HG02610 (cell line): ENCODE data around the gene MDFIC.
A peak's percentile ranks its signal among the peaks of the same experiment; 100 is the strongest.

ENCODE experiments used
- ATAC-seq: cut with Tn5 transposase; IDR thresholded peaks from one replicate; pipeline ENCODE4 v1.9.1; 2021; ENCODE audit warnings: mild to moderate bottlenecking, moderate library complexity; ENCODE audit not compliant: unreplicated experiment

The MDFIC gene

GRCh38 chr7:114924038-114924712 is 2.3 kb downstream of the MDFIC start:
- ATAC-seq = peak; percentile 13

DNA sequence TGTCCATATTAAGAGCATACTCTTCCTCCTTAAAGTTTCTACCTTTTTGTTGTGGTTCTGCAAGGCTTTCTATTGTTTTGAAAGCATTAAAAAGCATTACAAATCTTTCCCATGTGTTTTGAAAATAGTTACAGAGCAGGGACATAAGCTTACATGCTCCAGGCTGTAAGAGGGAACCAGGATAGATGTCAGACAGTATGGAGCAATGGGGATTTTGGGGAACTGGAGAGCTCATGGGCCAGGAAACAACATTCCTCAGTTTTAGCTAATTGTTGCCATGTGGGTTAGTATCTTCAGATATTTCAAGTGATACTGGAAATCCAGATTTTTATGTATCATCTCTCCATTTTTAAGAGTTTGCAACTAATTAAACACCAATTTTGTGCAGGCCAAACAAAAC is 3.5 kb downstream of the MDFIC start:
- ATAC-seq = no peak

DNA sequence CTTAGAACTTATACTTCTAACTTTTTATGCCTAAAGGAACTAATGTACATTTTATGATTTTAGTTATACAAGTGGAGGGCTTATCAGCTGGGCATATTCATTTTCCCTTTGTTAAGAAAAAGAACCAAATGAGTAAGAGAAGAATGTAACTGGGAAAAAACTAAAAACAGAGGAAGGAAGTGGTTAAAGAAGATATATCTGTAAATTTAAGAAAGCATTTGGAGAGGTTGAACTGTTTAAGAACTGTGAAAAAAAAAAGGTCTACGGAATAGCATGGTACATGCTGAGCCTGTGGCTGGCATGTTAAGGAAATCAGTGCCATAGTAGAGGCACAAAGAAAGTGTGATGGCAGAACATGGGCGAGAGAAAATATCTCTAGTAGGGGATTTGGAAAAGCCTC is 6.2 kb downstream of the MDFIC start:
- ATAC-seq = no peak

DNA sequence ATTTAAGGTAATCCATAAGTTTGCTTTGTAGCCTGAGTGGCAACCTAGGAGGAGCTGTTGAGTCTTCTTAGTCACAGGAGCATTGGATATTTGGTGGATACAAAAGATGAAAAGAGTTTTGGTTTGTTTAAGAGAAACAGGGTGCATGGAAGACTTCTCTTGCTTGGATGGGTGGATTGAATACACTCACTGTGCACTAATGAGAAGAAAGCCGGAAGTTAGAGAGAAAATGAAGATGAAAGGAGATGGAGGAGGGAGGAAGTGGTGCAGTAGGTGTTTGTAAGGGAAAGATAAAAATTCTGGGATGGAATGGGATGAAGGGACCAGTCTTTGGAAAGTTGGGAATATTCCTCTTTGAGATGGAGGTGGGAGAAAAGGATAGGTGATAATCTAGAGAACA is 7.7 kb downstream of the MDFIC start:
- no peak for ATAC-seq

GRCh38 chr7:114930107-114930661 is 8.3 kb downstream of the MDFIC start:
- no peak for ATAC-seq

DNA sequence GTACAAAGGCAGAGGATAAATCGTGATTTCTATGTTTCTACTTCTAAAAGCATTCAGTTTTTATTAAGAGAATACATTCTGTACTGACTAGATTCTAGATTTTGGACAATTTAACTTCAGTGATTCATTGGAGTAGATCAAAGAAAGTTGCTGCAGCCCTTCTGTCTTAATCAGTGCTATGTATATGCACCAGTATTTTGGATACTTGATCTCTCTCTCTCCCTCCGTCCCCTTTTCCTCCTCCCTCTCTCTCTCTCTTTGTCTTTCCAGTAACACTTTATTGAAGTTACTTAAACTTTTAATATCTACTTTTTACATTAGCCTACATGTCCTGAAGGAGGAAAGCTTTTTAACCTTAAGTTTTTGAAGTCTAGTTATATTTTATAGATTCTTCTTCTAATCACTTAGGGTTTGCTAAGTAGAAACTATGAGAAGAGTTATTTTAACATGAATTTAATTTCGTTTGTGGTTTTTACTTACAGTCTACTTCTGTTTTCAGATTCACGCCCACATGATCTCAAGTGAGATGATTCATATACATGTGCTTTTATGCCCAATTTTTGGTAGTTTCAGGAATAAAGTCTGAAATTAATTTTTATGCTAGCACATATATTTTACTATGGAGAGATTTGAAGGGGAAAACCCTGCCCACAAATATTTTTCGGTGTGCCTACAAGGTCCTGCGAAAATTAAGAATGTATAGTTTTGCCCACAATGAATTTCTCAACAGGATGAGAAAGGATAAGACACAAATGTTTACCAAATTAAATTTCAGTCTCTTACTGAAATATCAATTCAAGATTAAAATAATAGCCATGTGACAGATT is 9.1 kb downstream of the MDFIC start:
- ATAC-seq = peak; percentile 51

DNA sequence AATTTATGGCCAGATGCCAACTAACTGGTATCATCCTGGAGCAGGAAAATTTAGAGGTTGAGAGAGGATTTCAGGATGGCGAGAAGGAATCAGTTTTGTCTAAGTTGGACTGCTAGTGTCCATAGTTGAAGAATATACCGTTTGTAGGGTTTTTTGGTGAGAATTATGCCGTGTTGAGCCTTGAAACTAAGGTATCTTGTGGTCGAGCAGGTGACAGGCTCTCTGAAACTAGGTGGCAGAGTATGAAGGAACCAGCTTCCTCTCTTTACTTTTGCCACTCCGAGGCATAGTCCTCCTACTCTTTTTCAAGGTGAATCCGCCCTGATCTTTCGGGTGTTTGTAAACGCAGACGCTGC is 9.7 kb downstream of the MDFIC start:
- peak; percentile 74 for ATAC-seq

GRCh38 chr7:114932991-114933390 is 11.1 kb downstream of the MDFIC start:
- no peak for ATAC-seq

GRCh38 chr7:114933658-114934057 is 11.8 kb downstream of the MDFIC start:
- ATAC-seq = no peak

- no peak for ATAC-seq
Measured at GRCh38 chr7:114934086-114934485, 12.2 kb downstream of the MDFIC start.

DNA sequence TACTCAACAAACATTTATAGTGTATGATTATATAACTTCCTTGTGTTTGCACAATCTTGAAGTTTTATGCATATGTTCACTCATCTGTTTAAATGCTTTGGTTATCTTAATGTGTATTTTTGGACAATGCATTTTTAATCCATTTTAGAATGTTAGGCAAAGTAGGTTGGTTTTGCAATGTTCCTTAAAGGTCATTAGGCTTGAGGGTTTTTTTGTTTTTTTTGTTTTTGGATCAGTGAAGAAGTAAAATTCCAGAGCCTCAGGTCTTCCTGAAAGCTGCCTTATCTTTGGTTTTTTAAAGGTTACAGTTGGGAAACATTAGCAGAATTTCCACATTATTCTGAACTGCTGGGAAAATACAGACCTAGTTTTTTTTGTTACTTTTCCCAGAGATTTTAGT is 12.8 kb downstream of the MDFIC start:
- no peak for ATAC-seq

GRCh38 chr7:114936471-114936870 is 14.6 kb downstream of the MDFIC start:
- ATAC-seq = no peak

DNA sequence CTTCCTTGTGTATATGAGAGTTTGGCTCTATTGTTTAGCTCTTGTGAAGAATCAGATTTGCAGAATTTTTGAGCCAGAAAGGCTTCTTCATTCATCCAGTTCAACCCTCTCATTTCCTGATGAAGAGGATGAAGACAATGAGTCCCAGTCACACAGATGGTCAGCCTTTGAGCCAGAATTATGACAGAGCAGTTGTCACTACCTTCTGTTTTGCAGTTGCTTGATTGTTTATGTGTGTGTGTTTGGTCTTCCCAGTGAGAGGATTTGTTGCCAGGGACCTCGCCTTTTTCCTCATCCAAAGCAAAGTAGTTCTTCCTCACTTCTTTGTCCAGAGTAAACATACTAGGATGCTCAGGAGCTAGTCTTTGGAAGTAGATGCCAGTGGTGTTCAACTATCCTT is 15.6 kb downstream of the MDFIC start:
- ATAC-seq = no peak

DNA sequence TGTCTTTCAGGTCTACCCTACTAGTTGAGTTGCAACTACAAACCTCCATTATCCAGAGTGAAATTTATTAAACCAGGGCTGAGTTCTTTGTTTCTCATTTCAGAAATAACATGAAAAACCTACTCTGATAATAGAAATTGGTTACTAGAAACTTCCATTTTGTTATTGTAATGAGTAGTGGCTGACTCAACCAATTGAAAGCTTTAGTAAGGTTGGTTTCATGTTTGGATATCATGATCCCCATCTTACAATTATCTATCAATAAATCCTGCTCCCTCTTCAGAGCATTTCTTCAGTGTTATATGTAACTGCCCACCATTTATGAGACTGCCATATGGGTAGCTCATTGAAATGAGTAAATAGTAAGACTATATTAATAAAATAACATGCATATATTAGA is 16.9 kb downstream of the MDFIC start:
- ATAC-seq = no peak

- ATAC-seq = no peak
Measured at GRCh38 chr7:114939484-114940097, 17.7 kb downstream of the MDFIC start.

DNA sequence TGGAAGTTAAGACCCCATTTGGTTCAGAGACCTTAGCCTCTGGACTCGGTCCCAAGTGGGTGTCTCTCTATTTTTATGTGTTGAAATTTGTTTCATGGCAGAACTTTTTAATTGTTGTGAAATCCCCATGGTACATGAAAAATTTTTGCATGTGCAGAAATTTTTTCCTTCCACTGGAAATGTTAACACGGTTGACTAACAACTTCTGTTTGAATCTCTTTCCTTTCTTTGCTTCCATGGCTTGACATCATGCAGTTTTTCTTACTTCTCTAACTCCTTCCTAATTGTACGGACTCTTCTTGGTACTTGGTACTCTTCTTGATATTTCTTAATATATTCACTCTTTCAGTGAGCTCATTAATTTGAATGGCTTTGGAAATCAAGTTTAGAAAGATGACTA is 18.3 kb downstream of the MDFIC start:
- ATAC-seq = no peak

DNA sequence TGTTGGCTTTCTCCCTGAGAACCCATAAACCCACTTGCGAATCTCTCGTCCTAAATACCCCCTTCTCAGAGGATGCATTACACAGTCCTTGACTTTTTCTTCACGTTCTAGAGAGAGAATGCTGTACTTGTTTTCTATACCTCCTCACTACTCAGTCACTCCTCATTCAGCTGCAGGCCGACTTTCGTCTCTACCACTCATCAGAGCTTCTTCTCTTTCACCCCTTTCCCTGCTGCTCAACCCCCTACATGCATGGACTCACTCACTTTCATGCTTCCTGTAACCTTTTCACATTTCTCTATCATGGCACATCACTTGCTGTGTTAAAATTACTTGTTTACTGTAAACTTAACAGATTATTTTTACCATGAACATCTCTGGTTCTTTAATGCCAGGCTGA is 19.8 kb downstream of the MDFIC start:
- no peak for ATAC-seq

- peak; percentile 71 for ATAC-seq
Measured at GRCh38 chr7:114942446-114943175, 20.7 kb downstream of the MDFIC start.

DNA sequence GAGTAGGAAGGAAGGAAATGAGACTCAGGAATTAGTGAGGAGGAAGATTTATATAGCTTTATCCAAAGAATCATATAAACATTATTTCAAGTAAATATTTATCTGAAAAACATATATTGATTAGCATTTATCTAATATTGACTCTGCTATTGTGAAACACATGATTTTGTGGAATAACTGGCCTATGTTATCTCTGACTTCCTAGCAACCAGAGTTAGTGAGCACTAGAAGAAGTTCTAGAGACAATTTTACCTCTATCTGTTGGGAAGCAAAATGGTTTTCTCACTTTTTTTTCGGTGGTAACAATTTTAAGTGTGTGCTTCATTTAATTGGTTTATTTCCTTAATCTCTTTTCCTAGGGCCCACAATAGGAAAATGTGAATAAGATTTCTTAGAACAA is 21.6 kb downstream of the MDFIC start:
- no peak for ATAC-seq

GRCh38 chr7:114943953-114944744 is 22.3 kb downstream of the MDFIC start:
- ATAC-seq = no peak
